Measurements from ENCODE around the gene GDPD3. TPM values are rescaled to one million over a fixed set of nuclear protein-coding genes. Genes with fewer than 3 reads are reported as not detected.

GDPD3 gene
- total RNA-seq, 3 donors from 2014 or later (not counting 1 experiment from before 2014, with no cell fraction given), result 5.3 to 14.7 (median 9.1) TPM

GRCh38 chr16:30142672-30143346, 29.5 kb upstream of the GDPD3 start:
- ATAC-seq (peak; percentile 70 to 88 (median 87)), DNase-seq (peak in 1 of 2 donors; percentile 69)
- Mint-ChIP-seq H3K27ac (peak overlapping the region; percentile 19 to 64), H3K27me3 (ENCODE audit: low read depth in 2 of 2) (peaks cover 0 to 3% of the 10 kb centered on the region in 2 donors), H3K4me3 (no peak overlapping the region), H3K4me1 (peaks cover 13 to 14% of the 10 kb centered on the region in 2 donors), H3K9me3 (no peaks in the 10 kb centered on the region), H3K36me3 (no peaks in the 10 kb centered on the region)
- Histone ChIP-seq H3K27ac (ENCODE audit: low read length) (no peak overlapping the region), H3K4me1 (ENCODE audit: control insufficient read depth, insufficient read depth, low read length) (peaks cover 8% of the 10 kb centered on the region), H3K9me3 (ENCODE audit: control insufficient read depth, insufficient read depth, low read length) (no peaks in the 10 kb centered on the region), H3K4me3 (ENCODE audit: low read length) (no peak overlapping the region), H3K36me3 (ENCODE audit: control insufficient read depth, insufficient read depth, low read length) (no peaks in the 10 kb centered on the region), H3K27me3 (ENCODE audit: control insufficient read depth, insufficient read depth, low read length) (no peaks in the 10 kb centered on the region)
- TF ChIP-seq, protein P1, sequence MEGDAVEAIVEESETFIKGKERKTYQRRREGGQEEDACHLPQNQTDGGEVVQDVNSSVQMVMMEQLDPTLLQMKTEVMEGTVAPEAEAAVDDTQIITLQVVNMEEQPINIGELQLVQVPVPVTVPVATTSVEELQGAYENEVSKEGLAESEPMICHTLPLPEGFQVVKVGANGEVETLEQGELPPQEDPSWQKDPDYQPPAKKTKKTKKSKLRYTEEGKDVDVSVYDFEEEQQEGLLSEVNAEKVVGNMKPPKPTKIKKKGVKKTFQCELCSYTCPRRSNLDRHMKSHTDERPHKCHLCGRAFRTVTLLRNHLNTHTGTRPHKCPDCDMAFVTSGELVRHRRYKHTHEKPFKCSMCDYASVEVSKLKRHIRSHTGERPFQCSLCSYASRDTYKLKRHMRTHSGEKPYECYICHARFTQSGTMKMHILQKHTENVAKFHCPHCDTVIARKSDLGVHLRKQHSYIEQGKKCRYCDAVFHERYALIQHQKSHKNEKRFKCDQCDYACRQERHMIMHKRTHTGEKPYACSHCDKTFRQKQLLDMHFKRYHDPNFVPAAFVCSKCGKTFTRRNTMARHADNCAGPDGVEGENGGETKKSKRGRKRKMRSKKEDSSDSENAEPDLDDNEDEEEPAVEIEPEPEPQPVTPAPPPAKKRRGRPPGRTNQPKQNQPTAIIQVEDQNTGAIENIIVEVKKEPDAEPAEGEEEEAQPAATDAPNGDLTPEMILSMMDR (IDR thresholded peaks at IDR 0.05), result peak; percentile 42
- intact Hi-C loops (cut with micrococcal nuclease), result no loop called here
- 77% methylated on average over 13 of the region's 13 CpGs for WGBS (ENCODE audit: insufficient coverage)

- Histone ChIP-seq H3K9me3 (ENCODE audit: control insufficient read depth, insufficient read depth, low read length) (no peaks in the 10 kb centered on the region), H3K27ac (ENCODE audit: low read length) (no peak overlapping the region), H3K4me1 (ENCODE audit: control insufficient read depth, insufficient read depth, low read length) (peaks cover 8% of the 10 kb centered on the region), H3K36me3 (ENCODE audit: control insufficient read depth, insufficient read depth, low read length) (no peaks in the 10 kb centered on the region), H3K4me3 (ENCODE audit: low read length) (no peak overlapping the region), H3K27me3 (ENCODE audit: control insufficient read depth, insufficient read depth, low read length) (no peaks in the 10 kb centered on the region)
- intact Hi-C loops (cut with micrococcal nuclease), result no loop called here
- H3K4me1 Mint-ChIP-seq, result peaks cover 13 to 14% of the 10 kb centered on the region in 2 donors
- H3K4me3 Mint-ChIP-seq, result no peak overlapping the region
- H3K27ac Mint-ChIP-seq, result no peak overlapping the region
- DNase-seq, result no peak
- peaks cover 0 to 3% of the 10 kb centered on the region in 2 donors for H3K27me3 Mint-ChIP-seq (ENCODE audit: low read depth in 2 of 2)
- H3K9me3 Mint-ChIP-seq, result no peaks in the 10 kb centered on the region
- TF ChIP-seq, protein P1 (IDR thresholded peaks at IDR 0.05), result no peak
- ATAC-seq, result no peak
- H3K36me3 Mint-ChIP-seq, result no peaks in the 10 kb centered on the region
- 90% methylated on average over 2 of the region's 2 CpGs for WGBS (ENCODE audit: insufficient coverage)
These were observed 28.4 kb upstream of the GDPD3 start for GRCh38 chr16:30141750-30142149.

GRCh38 chr16:30139583-30140481, 26.5 kb upstream of the GDPD3 start:
- intact Hi-C loops (cut with micrococcal nuclease), result no loop called here
- H3K27me3 ChIP-seq (ENCODE audit: control insufficient read depth, insufficient read depth, low read length), result no peaks in the 10 kb centered on the region

More at GRCh38 chr16:30139583-30140481, 26.5 kb upstream of the GDPD3 start:
- H3K9me3 Mint-ChIP-seq, result no peaks in the 10 kb centered on the region
- Histone ChIP-seq H3K27ac (ENCODE audit: low read length) (no peak overlapping the region), H3K36me3 (ENCODE audit: control insufficient read depth, insufficient read depth, low read length) (no peaks in the 10 kb centered on the region), H3K4me3 (ENCODE audit: low read length) (no peak overlapping the region), H3K9me3 (ENCODE audit: control insufficient read depth, insufficient read depth, low read length) (no peaks in the 10 kb centered on the region), H3K4me1 (ENCODE audit: control insufficient read depth, insufficient read depth, low read length) (peaks cover 8% of the 10 kb centered on the region)
- TF ChIP-seq, protein P1 (IDR thresholded peaks at IDR 0.05), result no peak
- ATAC-seq (no peak), DNase-seq (no peak)
- H3K4me3 Mint-ChIP-seq, result no peak overlapping the region
- peaks cover 0 to 3% of the 10 kb centered on the region in 2 donors for H3K27me3 Mint-ChIP-seq (ENCODE audit: low read depth in 2 of 2)
- no peaks in the 10 kb centered on the region for H3K36me3 Mint-ChIP-seq
- WGBS (ENCODE audit: insufficient coverage), result 68% methylated on average over 13 of the region's 13 CpGs
- H3K4me1 Mint-ChIP-seq, result peaks cover 9 to 13% of the 10 kb centered on the region in 2 donors
- H3K27ac Mint-ChIP-seq, result no peak overlapping the region

All from natural killer cell (primary cell).